Measurements from ENCODE around the gene ANO6.

The ANO6 gene

DNA sequence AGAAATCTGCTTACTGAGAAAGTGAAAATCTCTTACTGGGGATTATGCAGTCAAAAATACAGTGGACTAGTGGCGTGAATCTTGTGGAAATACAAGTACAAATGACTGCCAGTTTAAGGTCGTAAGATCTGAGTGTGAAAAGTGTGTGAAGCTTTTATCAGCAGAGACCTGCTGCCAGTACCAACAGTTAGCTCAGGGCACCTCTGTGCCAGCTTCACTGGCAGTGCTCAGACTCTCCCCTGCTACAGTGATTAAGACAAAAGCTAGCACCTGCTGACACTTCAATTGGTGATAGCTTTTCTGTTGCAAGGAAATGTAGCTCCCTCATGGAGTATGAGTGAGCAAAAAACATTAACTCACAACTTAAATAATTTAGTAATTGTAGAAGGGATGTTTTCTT lies 185.1 kb downstream of the ANO6 start:
- DNase-seq (ENCODE audit: low read depth in 2 of 2): no peak

DNA sequence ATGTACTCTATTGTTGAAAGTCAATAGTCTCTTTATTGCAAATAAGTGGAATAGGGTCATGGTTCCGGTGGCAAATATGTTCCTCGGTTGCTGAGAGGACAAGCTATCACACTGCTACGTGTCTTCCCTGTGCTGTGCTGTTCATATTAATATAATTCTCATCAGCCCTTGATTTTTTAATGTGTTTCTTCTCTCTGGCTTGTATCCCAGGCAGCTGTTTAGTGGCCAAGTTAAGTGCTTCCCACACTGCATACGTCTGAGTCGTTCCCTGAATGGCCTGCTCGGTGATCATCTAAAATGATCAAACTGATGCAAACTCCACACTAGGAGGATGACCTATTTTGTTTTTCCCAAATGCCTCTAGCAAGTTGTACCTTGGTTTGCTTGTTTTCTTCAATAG lies 186.4 kb downstream of the ANO6 start:
- DNase-seq (ENCODE audit: low read depth in 2 of 2): no peak

DNA sequence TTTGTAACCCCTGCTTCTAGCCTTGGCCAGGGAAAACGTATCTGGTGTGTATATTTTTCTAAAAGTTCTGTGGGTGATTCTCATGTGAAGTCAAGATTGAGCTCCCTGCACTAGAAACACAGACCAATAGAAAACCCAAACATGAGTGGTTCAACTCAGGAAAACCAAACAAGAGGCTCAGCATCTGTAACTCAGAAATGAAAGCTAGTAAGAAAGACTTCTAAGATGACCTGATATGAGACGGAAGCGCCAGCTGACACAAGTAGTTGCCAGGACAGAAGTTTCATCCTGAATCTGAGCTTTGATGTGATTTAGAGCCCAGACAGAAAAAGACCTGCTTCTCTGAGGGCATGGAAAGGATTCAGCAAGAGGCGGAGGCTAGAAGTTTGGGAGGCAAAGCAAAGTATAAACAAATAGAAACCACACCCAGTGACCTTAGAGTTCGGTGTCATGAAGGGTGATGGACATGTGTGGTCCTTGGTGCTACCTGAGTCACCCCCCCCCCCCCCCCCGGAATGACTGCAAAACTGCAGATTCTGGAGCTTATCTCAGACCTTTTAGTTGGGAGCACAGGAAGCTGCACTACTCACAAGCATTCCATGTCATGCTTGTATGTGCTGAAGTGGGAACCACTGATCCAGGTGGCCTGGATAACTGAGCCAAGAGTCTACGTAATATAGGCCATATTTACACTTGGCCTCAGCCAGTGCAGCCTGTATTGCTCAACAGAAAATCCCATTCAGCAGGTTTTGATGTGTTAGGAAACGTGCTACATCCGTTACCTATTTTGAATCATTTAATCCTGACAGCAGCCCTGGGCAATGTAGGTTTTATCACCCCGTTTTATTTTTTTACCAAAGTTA lies 191.3 kb downstream of the ANO6 start:
- no peak for DNase-seq (ENCODE audit: low read depth in 2 of 2)

GRCh38 chr12:45407981-45408728 lies 192.3 kb downstream of the ANO6 start:
- no peak for DNase-seq (ENCODE audit: low read depth in 2 of 2)

DNA sequence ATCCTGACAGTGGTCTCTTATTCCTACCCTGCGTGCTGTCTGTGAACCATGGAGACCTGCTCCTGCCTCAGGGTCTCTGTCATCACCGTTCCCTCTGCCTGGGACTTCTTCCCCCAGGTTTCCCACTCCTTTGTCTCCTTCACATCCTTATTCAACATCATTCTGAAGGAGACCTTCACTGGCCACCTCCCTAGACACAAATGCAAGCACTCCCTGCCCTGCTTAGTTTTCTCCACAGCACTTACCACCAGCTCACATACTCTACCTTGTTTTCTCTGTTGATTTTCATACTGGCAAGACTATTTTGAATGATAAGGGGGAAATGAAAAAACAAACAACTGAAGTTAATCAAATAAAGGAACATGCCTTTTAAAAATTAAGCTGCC lies 192.8 kb downstream of the ANO6 start:
- DNase-seq (ENCODE audit: low read depth in 2 of 2): no peak

DNA sequence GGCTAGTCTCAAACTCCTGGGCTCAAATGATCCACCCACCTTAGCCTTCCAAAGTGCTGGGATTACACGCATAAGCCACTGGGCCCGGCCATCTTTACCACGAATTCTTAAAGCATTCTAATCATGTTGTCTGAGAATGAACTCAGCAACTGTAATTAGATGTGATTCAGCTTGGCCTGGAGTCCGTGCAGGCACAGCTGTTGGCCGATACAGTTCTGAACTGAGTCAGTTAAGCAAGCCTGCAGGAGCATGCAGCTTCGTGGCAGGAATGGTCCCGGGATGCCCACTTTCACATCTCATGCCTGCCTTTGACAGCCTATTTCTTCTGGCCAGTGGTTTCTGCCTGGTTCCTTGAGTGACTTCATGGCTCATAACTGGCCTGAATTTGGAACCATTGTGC lies 194.1 kb downstream of the ANO6 start:
- no peak for DNase-seq (ENCODE audit: low read depth in 2 of 2)

- DNase-seq (ENCODE audit: low read depth in 2 of 2): no peak
These were observed 195.7 kb downstream of the ANO6 start for GRCh38 chr12:45411626-45412025.

DNA sequence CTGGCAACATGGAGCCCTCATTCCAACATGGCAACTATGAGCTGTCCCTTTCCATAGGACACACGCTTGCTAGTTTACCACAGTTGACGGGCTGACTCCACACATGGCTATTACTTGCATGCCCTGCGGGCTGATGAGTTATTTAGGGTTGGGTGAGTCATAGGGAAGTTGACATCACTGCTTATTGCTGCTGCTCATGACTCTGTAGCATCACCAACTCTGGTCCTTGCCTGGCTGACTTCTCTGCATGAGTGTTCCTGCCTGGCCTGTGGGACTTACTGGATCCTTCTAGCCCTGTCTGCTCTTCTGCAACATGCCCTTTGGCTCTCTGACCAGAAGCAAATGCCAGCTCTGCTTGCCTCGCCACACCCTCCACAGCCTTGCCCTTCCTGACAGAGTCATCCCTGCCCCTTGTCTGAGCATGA lies 199.5 kb downstream of the ANO6 start:
- peak; percentile 1 to 18 for DNase-seq (ENCODE audit: low read depth in 2 of 2)

- no peak for DNase-seq (ENCODE audit: low read depth in 2 of 2)
These were observed 200.2 kb downstream of the ANO6 start for GRCh38 chr12:45416126-45416525.

DNA sequence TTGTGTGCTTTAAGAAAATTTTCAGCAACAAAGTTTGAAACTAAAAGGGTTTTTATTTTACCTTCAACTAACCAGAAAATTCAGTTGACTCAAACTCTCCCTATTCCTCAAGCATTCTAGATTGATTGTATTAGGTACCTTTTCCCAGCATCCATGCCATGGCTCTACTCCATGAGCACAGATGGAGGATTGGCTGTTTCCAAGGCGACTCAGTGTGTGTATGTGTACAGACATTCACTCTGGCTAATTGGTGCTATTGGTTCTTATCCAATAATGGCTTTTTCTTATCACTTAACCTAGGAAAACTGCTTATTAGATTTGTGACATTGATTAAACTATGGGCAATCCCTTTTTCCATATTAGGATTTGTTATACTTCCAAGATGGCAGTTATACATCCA lies 202.6 kb downstream of the ANO6 start:
- no peak for DNase-seq (ENCODE audit: low read depth in 2 of 2)

DNA sequence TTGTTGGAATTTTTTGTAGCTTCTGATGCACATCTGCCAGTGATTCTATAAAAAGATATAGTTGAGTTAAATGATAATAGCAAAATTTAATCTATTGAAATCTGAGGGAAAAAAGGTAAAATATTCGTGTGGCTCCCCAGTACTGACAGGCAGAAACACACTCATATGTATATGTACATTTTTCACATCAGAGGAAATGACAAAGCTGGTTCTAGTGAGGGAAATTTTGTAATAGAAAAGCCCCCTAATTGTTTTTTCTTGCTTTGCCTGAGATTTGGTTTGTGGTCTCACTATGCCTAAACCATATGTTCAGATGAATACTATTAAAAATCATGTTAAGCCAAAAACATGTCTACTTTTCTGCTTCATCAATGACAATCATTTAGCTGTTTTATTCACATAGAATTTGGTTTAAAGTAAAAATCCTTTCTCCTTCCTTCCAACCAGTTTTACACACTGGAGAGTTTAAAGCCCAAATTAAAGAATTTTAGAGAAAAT lies 203.5 kb downstream of the ANO6 start:
- DNase-seq (ENCODE audit: low read depth in 2 of 2): no peak

DNA sequence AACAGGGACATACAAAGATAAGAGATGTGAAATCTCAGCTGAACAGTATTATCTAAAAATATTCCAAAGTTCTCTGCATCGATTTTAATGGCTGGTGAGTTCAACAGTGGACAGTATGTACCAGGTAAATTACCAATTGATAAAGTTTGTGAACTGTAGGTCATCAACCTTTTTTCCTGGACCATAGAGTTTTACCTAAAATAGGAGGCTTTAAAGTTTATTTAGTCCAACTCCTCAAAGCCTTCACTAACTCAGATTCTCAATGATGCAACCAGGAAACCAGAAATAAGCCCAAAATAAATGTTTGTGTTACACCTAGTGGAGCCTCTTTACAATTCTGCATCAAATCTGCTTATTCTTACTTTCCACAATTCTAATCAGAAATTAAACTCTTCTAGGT lies 205.8 kb downstream of the ANO6 start:
- DNase-seq (ENCODE audit: low read depth in 2 of 2): no peak

GRCh38 chr12:45423931-45424330 lies 208.0 kb downstream of the ANO6 start:
- DNase-seq (ENCODE audit: low read depth in 2 of 2): no peak

DNA sequence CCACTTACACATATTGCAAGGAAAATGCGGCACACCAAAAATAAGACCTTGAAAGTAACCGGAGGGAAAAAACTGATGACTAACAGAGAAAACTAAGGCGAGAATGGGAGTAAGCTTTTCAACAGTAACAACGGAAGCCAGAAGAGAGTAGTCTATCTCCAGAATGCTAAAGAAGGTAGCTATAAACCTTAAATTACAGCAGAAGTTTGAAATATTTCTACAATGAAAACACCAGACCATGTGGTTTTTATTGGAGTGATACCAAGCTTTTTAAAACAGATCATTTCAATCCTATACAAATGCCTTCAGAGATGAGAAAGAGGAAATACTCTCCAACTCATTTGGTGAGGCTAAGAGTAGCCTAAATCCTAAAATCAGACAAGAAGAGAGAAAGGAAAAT lies 209.5 kb downstream of the ANO6 start:
- no peak for DNase-seq (ENCODE audit: low read depth in 2 of 2)

DNA sequence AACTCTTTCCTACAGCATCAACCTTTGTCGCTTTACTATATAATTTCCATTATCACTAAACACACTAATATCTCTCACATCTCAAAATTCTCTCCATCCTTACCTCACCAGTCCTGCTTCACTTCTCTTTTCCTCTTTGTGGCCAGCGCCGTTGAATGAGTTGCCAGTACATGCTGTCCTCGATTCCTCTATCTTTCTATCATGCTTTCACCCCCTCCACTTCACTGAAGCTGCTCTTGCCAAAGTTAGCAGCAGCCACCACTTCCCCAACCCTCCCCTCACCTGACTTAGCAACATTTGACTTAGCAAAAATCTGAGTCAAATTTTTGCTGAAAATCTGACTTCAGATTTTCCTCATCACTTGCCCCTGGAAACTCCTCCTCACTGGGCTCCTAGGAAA lies 210.4 kb downstream of the ANO6 start:
- DNase-seq (ENCODE audit: low read depth in 2 of 2): no peak

DNA sequence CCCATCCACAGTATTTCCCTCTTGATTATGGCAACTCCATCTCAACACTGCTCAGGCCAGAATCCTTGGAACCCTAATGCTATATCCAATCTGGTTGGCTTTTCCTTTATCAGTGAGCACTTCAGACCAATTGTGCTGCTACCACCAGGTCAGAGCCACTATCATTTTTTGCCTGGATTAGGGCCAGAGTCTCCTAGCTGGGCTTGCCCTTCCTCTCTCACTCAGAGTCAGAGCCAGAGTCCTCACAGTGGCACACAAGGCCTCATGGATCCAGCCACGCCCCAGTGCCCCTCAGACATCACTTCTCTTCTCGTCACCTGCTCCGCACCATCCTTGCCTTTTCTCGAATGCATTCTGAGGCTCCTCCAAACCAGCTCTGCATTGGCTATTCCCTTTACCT lies 211.1 kb downstream of the ANO6 start:
- no peak for DNase-seq (ENCODE audit: low read depth in 2 of 2)

- no peak for DNase-seq (ENCODE audit: low read depth in 2 of 2)
These were observed 213.9 kb downstream of the ANO6 start for GRCh38 chr12:45429831-45430230.

DNA sequence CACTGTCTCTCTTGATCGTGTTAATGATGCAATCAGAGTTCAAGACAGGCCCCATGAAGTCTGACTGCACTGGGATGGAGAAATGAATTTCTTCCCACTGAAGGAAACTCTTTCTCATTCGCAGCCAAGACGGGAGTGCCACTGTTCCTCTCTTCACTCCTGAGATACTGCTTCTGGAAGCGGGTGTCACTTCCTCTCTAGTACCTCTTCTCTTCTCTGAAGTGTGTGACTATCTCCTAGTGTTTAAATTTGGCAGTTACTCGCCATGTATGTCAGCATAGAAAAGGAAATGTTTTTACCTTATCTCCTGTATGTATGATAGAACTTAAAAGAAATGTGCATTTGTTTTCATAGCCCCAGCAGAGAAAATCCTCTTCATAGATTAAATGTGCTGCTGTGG lies 215.2 kb downstream of the ANO6 start:
- DNase-seq (ENCODE audit: low read depth in 2 of 2): no peak

- DNase-seq (ENCODE audit: low read depth in 2 of 2): no peak
These were observed 216.8 kb downstream of the ANO6 start for GRCh38 chr12:45432710-45433109.

GRCh38 chr12:45433441-45433868 lies 217.6 kb downstream of the ANO6 start:
- no peak for DNase-seq (ENCODE audit: low read depth in 2 of 2)

DNA sequence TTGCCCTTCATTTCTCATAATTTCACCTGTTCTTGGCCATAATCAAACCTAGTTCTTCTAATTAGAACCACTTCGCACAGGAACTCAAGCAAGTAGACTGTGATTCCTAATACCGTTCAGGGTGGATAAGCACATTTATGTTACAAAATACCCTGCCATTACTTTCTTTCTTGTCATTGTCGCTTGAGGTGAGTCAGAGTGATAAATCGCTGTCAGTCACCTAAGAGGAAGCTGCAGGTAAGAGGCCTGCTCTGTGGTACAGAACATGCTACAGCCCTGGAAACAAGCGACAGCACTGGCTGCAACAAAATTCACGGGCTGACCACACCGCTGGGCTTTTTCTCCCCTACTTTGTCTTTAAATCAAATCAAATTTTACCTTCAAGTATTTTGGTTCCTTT lies 218.2 kb downstream of the ANO6 start:
- no peak for DNase-seq (ENCODE audit: low read depth in 2 of 2)

DNA sequence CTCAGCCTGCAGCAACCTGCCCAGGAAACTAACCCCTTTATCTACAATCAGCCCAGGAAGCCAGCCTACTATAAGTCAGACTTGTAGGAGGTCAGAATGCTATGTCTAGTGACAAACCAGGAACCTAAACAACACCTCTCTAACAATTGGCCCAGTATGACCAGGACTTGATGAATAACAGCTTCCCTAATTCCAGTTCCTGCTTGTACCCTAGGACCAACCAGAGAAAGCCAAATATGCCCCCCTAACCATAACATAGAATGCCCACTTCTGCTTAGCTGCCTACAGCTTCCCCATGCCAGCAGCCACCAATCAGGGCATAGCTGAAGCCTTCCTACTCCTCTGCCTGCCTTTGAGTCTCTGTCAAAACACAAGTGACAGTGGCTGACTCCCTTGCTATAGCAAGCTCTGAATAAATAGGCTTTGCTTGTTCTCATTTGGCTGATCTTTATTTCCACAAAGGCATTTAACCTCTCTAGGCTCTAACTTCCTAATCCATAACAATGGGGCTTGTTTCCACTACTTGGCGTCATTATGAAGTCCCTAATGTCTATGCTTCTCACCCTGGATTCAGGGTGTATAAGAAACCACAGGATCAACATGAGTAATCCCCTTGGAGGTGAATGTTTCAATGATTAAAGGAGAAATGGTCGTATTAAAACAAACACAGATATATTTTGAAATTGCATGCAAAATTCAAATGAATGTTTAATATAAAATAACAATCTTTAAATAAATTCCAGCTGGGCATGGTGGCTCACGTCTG lies 220.2 kb downstream of the ANO6 start:
- no peak for DNase-seq (ENCODE audit: low read depth in 2 of 2)

All from stimulated activated CD4-positive, alpha-beta T cell treated with anti-CD3 and anti-CD28 coated beads, Interleukin-4, amount 100 ng/mL, for 48 hours (primary cell).